ENCODE data around the gene PRDX2. TPM values are rescaled to one million over a fixed set of nuclear protein-coding genes. Genes with fewer than 3 reads are reported as not detected.

Gene PRDX2
- total and polyA plus RNA-seq, 2 experiments from 2014 or later: 346 to 465 TPM

DNA sequence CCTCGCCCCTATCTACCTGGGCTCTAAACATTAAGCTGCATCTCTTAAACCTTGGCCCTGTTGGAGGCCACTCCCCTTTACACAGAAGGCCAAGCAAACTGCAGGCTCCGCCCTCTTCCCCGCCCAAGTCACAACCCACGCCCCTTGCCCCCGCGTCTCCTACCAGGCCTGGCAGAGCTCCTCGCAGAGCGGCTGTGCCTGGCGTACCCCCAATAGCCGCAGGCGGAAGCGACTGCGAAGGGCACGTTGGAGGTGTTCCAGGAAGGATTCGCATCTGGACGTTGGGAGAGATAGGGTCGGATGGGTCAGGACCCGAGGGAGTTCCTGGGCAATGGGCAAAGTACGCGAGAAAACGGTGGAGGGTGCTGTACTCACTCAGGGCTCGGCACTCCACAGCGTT, 26.9 kb upstream of the PRDX2 start:
- no peaks in the 10 kb centered on the region; the same call in 2 of the 3 replicates for H3K9me3 Mint-ChIP-seq
- H3K27me3 Mint-ChIP-seq (ENCODE audit: insufficient read depth, low read depth, poor library complexity): peaks cover 23% of the 10 kb centered on the region
- TF ChIP-seq, protein P1, sequence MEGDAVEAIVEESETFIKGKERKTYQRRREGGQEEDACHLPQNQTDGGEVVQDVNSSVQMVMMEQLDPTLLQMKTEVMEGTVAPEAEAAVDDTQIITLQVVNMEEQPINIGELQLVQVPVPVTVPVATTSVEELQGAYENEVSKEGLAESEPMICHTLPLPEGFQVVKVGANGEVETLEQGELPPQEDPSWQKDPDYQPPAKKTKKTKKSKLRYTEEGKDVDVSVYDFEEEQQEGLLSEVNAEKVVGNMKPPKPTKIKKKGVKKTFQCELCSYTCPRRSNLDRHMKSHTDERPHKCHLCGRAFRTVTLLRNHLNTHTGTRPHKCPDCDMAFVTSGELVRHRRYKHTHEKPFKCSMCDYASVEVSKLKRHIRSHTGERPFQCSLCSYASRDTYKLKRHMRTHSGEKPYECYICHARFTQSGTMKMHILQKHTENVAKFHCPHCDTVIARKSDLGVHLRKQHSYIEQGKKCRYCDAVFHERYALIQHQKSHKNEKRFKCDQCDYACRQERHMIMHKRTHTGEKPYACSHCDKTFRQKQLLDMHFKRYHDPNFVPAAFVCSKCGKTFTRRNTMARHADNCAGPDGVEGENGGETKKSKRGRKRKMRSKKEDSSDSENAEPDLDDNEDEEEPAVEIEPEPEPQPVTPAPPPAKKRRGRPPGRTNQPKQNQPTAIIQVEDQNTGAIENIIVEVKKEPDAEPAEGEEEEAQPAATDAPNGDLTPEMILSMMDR (conservative IDR thresholded peaks at IDR 0.05; ENCODE audit: low read depth in 2 of 2): 0 out of 4 replicates have a peak, but pooled peaks of 1 of the 2 experiments have one; percentile 6
- no peak for TF ChIP-seq CREB1 (CRISPR knock-in tag; IDR thresholded peaks at IDR 0.05; ENCODE audit: low read depth)
- 0 out of 2 replicates have a peak, but pooled peaks have one; percentile 22 for TF ChIP-seq POLR2AphosphoS5 (IDR thresholded peaks at IDR 0.05; ENCODE audit: low read depth)
- Histone ChIP-seq H3K79me2 (replicated peaks; ENCODE audit: insufficient read depth) (no peaks in the 10 kb centered on the region), H3K36me3 (ENCODE audit: insufficient read depth) (no peaks in the 10 kb centered on the region), H3K9me2 (ENCODE audit: insufficient read depth) (no peaks in the 10 kb centered on the region), H3K27ac (ENCODE audit: low read depth) (no peak overlapping the region), H3K4me2 (peak overlapping the region; percentile 84), H2AFZ (peak overlapping the region; percentile 72; the same call in 1 of the 2 replicates), H3F3A (replicated peaks; ENCODE audit: low read depth) (peaks cover 39% of the 10 kb centered on the region), H3K27me3 (ENCODE audit: insufficient read depth) (no peaks in the 10 kb centered on the region), H3K4me3 (peak overlapping the region; percentile 53), H3K4me1 (ENCODE audit: insufficient read depth) (peaks cover 17% of the 10 kb centered on the region), H4K20me1 (replicated peaks; ENCODE audit: insufficient read depth) (peaks cover 11% of the 10 kb centered on the region; the same call in 1 of the 2 replicates)
- ATAC-seq (peak; percentile 67), DNase-seq (ENCODE audit: low spot score) (peak; percentile 92)
- no peaks in the 10 kb centered on the region for H3K36me3 Mint-ChIP-seq (ENCODE audit: low read depth)
- no peak overlapping the region for H3K27ac Mint-ChIP-seq
- peak overlapping the region; percentile 69 for H3K4me3 Mint-ChIP-seq
- peaks cover 26% of the 10 kb centered on the region for H3K4me1 Mint-ChIP-seq

GRCh38 chr19:12825254-12826131, 23.9 kb upstream of the PRDX2 start:
- DNase-seq (ENCODE audit: low spot score): peak; percentile 96
- Histone ChIP-seq H3K4me3 (peak overlapping the region; percentile 58), H3K79me2 (replicated peaks; ENCODE audit: insufficient read depth) (no peaks in the 10 kb centered on the region)

More at GRCh38 chr19:12825254-12826131, 23.9 kb upstream of the PRDX2 start:
- peaks cover 11% of the 10 kb centered on the region for H3K4me1 ChIP-seq (ENCODE audit: insufficient read depth)
- peak; percentile 62 for TF ChIP-seq POLR2AphosphoS5 (IDR thresholded peaks at IDR 0.05; ENCODE audit: low read depth)
- no peak for TF ChIP-seq EZH2phosphoT487 (IDR thresholded peaks at IDR 0.05; ENCODE audit: unreplicated experiment)
- TF ChIP-seq, protein P1 (conservative IDR thresholded peaks at IDR 0.05; ENCODE audit: low read depth in 2 of 2): peak; percentile 81 to 89
- TF ChIP-seq JUNB (IDR thresholded peaks at IDR 0.05; ENCODE audit: unreplicated experiment): peak; percentile 38
- TF ChIP-seq CREB1 (CRISPR knock-in tag; IDR thresholded peaks at IDR 0.05; ENCODE audit: low read depth): peak; percentile 50
- TF ChIP-seq STAT1 (IDR thresholded peaks at IDR 0.05; ENCODE audit: unreplicated experiment): no peak
- no peaks in the 10 kb centered on the region for H3K9me2 ChIP-seq (ENCODE audit: insufficient read depth)
- no peaks in the 10 kb centered on the region for H3K27me3 ChIP-seq (ENCODE audit: insufficient read depth)
- Mint-ChIP-seq H3K9me3 (no peaks in the 10 kb centered on the region; the same call in 2 of the 3 replicates), H3K4me3 (peak overlapping the region; percentile 76), H3K27ac (peak overlapping the region; percentile 91), H3K36me3 (ENCODE audit: low read depth) (no peaks in the 10 kb centered on the region), H3K4me1 (peaks cover 18% of the 10 kb centered on the region; the same call in 2 of the 3 replicates), H3K27me3 (ENCODE audit: insufficient read depth, low read depth, poor library complexity) (peaks cover 14% of the 10 kb centered on the region)
- H3F3A ChIP-seq (replicated peaks; ENCODE audit: low read depth): peaks cover 17% of the 10 kb centered on the region; the same call in 1 of the 2 replicates
- H3K36me3 ChIP-seq (ENCODE audit: insufficient read depth): no peaks in the 10 kb centered on the region
- peak overlapping the region; percentile 84 for H3K27ac ChIP-seq (ENCODE audit: low read depth)
- peak overlapping the region; percentile 91 for H2AFZ ChIP-seq
- no peaks in the 10 kb centered on the region for H4K20me1 ChIP-seq (replicated peaks; ENCODE audit: insufficient read depth)
- H3K4me2 ChIP-seq: peak overlapping the region; percentile 70
- ATAC-seq: peak; percentile 85
